NCI-H345 (cell line): ENCODE data around the gene CLCA4.

Experiments
- DNase-seq: peaks from one replicate; lab custom pipeline; 2025; lab: John Stamatoyannopoulos, UW

Gene CLCA4

GRCh38 chr1:86616871-86617270, 70.0 kb downstream of the CLCA4 start:
- DNase-seq = no peak

- no peak for DNase-seq
These were observed 71.5 kb downstream of the CLCA4 start for GRCh38 chr1:86618358-86618757.

- DNase-seq = no peak
These were observed 72.4 kb downstream of the CLCA4 start for GRCh38 chr1:86619313-86619712.

- DNase-seq = no peak
These were observed 74.4 kb downstream of the CLCA4 start for GRCh38 chr1:86621286-86621685.
